DOHH2 (cell line): ENCODE data around the gene C2orf78.

Source experiments
- EZH2phosphoT487 ChIP-seq: fragments of 200-600 bp; sonication (generic); IDR thresholded peaks from 2 replicates; pipeline ENCODE4 v1.6.1; 2017; ENCODE audit warnings: borderline replicate concordance, mild to moderate bottlenecking, antibody characterized with exemption, low read length, moderate library complexity, mixed read lengths
- TF ChIP-seq, protein P1 (sequence below): fragments of 200-600 bp; sonication (generic); IDR thresholded peaks from one replicate; pipeline ENCODE4 v1.5.1; 2014; ENCODE audit warnings: antibody characterized with exemption, mild to moderate bottlenecking, low read depth, low read length; ENCODE audit not compliant: poor library complexity, severe bottlenecking

- TF ChIP-seq, protein P1, sequence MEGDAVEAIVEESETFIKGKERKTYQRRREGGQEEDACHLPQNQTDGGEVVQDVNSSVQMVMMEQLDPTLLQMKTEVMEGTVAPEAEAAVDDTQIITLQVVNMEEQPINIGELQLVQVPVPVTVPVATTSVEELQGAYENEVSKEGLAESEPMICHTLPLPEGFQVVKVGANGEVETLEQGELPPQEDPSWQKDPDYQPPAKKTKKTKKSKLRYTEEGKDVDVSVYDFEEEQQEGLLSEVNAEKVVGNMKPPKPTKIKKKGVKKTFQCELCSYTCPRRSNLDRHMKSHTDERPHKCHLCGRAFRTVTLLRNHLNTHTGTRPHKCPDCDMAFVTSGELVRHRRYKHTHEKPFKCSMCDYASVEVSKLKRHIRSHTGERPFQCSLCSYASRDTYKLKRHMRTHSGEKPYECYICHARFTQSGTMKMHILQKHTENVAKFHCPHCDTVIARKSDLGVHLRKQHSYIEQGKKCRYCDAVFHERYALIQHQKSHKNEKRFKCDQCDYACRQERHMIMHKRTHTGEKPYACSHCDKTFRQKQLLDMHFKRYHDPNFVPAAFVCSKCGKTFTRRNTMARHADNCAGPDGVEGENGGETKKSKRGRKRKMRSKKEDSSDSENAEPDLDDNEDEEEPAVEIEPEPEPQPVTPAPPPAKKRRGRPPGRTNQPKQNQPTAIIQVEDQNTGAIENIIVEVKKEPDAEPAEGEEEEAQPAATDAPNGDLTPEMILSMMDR: no peak
- TF ChIP-seq EZH2phosphoT487: no peak
These were observed 28.7 kb downstream of the C2orf78 start for GRCh38 chr2:73812635-73813034.
